GM12892 (cell line): ENCODE data around the gene ETS2.

Source experiments
- DNase-seq: peaks from one replicate; pipeline ENCODE4 v3.0.0; 2011; ENCODE audit not compliant: insufficient read length
- FAIRE-seq: peaks from 2 replicates; lab custom pipeline; 2011; peaks lifted over from hg19 to GRCh38; lab: Jason Lieb, UNC
- POLR2A ChIP-seq: IDR thresholded peaks from 2 replicates; pipeline ENCODE4 v1.6.1; 2011; ENCODE audit warnings: low read depth, low read length, control low read depth
- POLR2AphosphoS5 ChIP-seq: IDR thresholded peaks from 2 replicates; pipeline ENCODE4 v1.6.1; 2011; ENCODE audit warnings: low read depth, low read length, control low read depth
- TAF1 ChIP-seq: IDR thresholded peaks from 2 replicates; pipeline ENCODE4 v1.6.1; 2011; ENCODE audit warnings: low read depth, mild to moderate bottlenecking, control low read depth, low read length, borderline replicate concordance

Gene ETS2

DNA sequence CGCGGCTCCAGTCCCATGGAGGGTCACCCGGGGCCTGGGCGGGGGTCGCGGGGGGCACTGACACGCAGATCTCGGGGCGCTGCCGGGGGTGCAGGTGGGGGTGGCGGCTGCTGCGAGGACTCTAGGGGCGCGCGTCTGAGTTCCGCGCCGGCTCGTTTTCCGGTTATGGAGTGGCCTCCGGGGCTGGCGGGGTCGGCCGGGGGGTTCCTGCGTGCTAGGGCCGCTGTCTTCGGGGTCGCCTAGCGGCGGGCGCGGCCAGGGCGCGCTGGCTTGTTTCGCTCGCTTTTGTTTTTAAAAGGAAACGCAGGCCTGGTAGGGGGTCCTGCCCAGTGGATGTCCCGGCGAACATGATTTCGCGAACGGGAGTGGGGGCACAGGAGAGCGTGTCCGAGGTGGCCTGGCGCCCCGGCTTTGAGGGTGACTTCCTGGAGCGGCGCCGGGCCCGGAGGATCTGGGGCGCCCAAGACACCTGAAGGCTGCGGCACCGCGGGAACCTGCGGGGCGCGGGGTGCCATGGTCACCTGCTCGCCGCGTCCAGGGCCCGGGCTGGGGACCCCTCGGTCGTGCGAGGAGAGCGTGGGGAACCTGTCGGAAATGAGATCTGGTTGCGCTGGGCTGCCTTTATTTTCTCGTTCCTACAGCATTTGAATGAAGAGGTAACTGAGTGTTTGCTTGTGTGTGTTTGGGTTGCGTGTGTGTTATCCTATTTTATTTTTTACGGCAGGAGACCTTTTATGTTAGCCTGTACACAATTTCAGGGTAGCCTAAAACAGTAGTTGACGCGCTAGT, 618 bp downstream of the ETS2 start:
- no peak for DNase-seq
- no peak for TF ChIP-seq TAF1
- no peak for TF ChIP-seq POLR2AphosphoS5
- FAIRE-seq, result no peak

GRCh38 chr21:38806942-38807284, 1.2 kb downstream of the ETS2 start:
- DNase-seq (no peak), FAIRE-seq (no peak)
- TF ChIP-seq POLR2A (no peak), POLR2AphosphoS5 (no peak), TAF1 (no peak)

DNA sequence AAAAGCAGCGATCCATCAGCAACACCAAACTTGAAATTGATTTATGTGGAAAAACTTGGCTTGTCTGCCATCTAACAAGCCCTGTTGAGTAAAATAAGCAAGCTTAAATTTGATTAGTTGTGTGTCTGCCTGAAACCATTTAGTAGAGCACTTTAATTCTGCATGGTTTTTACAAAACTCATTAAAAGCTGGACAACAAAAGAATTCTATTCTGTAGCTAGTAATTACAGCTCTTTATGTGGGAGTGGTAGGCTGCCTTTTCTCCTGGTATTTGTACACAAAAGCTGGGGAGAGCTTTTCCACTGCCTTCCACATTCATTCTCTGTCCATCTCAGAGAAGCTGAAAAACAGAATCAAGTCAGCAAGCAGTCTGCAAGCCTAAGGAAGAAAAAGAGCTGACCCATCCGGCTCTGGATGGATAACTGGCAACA, 1.7 kb downstream of the ETS2 start:
- FAIRE-seq, result no peak
- TF ChIP-seq POLR2A (no peak), TAF1 (no peak), POLR2AphosphoS5 (no peak)
- DNase-seq, result no peak

DNA sequence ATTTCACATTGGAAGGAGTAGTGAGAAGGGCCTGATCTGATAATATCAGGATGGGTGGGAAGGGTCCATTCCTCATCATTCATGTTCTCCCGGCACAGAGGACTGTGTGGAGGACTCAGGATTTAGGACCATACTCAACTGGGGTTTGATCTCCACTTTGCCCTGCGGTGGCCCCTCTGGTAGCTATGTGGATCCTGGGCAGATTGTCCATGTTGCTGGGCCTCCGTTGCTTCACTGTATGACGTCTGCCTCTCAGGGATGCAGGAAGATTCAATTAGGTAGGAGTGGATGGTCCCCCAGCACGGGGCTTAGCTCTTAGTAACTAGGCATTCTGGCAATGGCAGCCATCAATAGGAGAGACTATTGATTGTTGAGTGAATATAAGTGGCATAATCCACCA, 2.3 kb downstream of the ETS2 start:
- no peak for TF ChIP-seq POLR2AphosphoS5
- no peak for TF ChIP-seq POLR2A
- no peak for TF ChIP-seq TAF1
- FAIRE-seq, result no peak
- DNase-seq, result no peak

DNA sequence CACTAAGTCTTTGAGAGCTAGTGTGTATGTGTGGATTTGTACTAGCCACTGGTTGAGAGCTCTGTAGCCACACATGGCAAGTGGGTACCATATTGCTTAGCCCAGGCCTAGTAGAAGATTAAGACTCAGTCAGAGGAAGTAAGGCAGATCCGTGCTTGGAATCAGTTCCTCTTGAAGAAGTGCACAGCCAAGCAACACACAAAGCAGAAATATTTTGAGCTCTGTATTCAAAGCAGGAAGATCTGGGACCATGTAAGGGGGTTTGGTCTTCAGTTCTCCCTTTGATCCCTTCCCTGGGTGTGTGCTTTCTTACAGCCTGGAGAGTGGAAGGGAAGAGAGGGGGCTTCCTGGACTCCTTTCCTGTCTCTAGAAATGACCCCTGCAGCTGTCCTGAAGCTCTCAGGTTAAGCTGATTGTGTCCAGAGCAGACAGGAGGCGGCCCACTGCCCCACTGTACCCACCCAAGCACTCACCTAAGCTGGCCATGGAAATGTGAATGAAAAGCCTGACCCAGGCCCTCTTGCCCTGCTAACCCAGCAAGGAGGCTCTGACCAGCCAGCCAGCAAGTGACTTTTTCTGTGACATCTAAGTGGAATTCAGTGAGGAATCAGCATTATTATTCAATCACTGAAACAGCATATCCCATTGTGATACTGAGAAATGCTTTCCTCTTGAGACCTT, 3.6 kb downstream of the ETS2 start:
- TF ChIP-seq POLR2A, result no peak
- TF ChIP-seq POLR2AphosphoS5, result no peak
- no peak for TF ChIP-seq TAF1
- DNase-seq (no peak), FAIRE-seq (no peak)

DNA sequence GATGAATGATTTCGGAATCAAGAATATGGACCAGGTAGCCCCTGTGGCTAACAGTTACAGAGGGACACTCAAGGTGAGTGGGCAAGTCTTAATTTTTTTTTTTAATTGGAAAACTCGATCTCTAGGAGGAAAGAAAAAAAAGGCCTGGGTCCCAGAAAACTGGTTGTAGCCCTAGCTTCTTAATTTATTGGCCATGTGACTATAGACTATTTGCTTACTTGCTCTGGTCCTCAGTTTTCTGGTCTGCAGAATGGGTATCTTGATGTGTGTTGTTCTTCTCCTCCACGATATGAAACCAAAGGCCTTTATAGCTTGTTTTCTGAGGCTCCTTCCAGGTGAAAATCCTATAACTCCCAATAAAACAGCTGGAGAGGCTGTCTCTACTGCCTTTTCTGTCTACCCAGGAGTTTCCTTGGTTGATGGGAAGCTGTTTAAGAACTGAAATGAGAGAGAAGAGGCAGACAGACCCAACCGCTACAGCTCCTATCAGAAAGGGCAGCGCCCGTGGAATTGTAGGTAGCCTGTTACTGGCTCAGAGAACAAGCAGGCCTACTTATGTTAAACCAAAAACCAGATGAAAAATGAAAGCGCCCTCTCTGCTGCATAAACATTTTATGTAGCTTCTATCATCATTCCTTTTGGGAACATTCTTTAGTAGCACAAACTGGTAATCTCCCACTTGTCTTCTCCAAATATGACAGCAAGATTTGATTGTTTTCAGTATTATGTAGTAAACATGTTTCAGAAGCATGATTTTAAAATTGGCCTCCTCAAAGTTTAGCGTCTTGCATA, 4.5 kb downstream of the ETS2 start:
- DNase-seq, result no peak
- FAIRE-seq, result no peak
- TF ChIP-seq TAF1 (no peak), POLR2A (no peak), POLR2AphosphoS5 (no peak)

DNA sequence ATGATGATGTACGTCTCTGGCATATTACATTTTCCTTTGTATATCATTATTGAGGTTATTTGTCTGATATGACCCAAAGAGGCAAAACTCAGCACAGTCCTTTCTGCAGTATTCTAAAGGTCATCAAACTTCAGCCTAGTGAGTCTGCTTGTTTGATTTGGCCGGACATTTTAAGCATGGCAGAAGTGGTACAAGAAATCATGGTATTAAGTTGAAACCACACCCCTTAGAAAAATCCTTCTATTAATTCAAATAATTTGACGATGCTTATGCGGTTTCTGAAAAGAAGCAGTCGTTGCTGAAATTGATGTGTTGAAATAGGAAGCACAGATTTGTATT, 5.1 kb downstream of the ETS2 start:
- TF ChIP-seq POLR2AphosphoS5 (no peak), TAF1 (no peak), POLR2A (no peak)
- FAIRE-seq, result no peak
- DNase-seq, result no peak

DNA sequence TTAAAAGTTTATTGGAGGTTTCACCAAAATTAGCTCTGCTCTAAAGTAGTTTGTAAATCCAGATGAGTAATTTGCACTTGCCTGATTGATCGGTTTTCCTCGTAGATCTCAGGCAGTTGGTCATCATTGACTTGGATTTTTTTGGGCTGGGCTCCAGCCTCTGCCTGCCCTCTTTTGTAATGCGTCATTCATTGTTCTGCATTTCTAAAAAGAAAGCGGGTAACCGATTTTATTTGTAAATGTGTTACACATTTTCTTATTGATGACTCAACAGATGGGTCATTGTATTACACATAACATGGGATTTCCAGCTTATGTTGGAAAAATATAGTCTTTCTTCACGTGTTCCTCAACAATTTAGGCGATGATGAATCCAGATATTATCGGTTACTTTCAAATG, 5.5 kb downstream of the ETS2 start:
- DNase-seq (no peak), FAIRE-seq (no peak)
- no peak for TF ChIP-seq TAF1
- no peak for TF ChIP-seq POLR2A
- no peak for TF ChIP-seq POLR2AphosphoS5

DNA sequence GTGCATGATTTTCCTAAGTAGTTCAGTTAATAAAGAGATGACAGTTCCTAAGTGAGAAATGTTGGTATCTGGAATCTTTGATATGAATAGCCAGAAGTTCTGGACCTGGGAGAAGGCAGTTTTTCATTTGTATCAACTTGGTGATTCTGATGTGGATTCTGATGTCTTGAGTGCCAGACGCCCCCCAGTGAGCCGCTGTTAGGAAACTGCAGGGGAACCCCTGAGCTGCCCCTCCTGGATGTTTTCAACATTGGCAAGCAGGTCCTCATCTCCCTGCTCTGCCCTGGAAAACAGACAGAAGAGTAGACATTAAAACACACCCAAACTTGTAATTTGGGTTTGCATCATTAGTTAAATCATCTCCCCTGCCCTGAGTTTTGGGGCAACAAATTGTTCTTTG, 7.4 kb downstream of the ETS2 start:
- TF ChIP-seq POLR2A (no peak), TAF1 (no peak), POLR2AphosphoS5 (no peak)
- FAIRE-seq, result no peak
- no peak for DNase-seq

DNA sequence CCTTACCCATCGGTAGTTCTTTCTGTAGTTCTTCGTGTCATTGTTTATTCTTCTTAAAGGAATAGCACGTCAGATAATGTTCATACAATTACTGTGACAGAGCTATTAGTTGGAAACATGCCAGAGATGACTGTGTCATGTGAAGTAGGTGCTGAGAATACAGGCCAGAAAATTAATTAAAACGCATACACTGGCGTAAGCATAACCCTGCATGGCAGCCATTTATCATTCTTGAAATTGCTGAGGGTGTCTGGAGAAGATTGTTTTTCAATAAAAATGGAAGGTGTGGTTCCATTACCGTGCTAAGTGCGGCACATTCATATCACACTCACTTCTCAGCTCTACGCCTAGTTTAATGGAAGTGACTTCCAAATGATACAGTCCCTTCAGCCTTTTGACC, 7.8 kb downstream of the ETS2 start:
- DNase-seq, result no peak
- no peak for FAIRE-seq
- no peak for TF ChIP-seq TAF1
- no peak for TF ChIP-seq POLR2AphosphoS5
- TF ChIP-seq POLR2A, result no peak

GRCh38 chr21:38814126-38815059, 8.7 kb downstream of the ETS2 start:
- DNase-seq (no peak), FAIRE-seq (no peak)
- TF ChIP-seq TAF1, result no peak
- TF ChIP-seq POLR2AphosphoS5, result no peak
- TF ChIP-seq POLR2A, result no peak
